ENCODE results near the gene ABHD10.

The ABHD10 gene

DNA sequence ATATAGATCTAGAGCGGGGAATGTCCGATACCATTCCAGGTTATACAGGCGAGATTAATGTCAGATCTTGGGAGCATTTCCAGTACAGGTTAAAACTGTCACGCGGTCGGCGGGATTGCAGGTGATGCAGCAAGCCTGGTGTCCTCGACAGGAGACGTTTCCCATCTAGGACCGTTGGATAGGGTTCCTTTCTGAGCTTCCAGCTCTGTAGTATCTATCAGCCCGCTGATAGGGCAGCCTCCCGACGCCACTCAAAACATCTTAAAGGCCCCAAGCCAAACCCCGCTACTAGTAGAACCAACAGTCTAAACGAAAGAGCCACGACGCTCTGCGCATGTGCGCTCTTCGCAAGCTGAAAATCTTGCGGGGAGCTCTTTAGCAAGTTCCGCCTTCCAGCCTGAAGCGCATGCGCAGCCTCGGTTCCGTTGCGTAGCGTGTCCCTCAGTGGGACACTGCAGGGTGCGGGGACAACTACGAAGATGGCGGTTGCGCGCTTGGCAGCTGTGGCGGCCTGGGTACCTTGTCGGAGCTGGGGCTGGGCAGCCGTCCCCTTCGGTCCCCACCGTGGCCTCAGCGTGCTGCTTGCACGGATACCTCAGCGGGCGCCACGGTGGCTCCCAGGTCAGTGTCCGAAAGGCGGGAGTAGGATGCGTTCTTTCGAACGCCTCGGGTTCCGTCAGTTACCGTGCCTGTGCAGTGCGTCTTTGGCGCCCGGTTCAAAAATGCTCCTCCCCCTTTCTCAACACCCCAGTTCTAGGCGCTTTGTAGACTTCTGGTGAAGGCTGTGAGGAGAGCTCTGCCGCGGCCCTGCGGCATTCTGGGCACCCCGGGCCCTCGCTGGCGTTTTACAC, at the start of gene ABHD10:
Gene ABHD10, plus strand, starts transcription at position 444 of the 851 bp plus-strand sequence. Its CDS starts 36 bp downstream, at position 480.
- DNase-seq (ENCODE audit: low spot score), result peak; percentile 93

DNA sequence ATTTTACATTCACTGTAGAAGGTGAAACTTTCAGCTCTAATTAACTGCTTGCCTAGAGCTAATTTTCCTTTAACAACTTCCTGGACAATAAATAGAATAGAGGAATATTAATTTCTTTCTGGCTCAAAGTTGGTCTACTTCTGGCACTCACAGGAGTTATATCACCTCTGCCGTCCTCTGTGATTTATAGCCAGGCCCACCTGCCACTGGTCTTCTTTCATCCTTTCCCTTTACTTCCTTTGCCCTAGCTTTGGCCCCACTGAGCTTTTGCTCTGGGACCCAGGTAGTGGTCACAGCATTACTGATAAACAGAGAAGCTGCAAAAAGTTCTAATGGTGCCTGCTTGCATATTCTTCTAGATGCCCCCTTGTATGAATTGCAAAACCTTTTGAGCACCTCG, 49.3 kb upstream of the ABHD10 start:
- DNase-seq (ENCODE audit: low spot score), result no peak

DNA sequence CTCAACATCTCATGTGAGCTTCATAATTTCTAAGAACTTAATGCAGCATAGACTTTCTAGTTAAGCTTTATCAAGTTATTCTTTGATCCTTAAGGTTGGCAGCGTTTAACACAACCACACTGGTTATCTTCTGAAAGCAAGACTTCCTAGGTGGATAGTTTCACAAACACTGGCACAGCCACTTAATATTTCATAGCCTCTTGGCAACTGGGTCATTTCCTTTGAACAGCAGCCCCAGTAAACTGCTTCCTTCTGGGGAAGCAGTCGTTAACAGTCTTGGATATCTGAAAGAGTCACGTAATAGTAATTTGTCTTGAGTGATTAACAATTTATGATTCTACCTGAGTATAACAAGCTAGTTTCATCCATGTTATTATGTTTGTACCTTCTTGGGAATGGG, 45.9 kb upstream of the ABHD10 start:
- no peak for DNase-seq (ENCODE audit: low spot score)

DNA sequence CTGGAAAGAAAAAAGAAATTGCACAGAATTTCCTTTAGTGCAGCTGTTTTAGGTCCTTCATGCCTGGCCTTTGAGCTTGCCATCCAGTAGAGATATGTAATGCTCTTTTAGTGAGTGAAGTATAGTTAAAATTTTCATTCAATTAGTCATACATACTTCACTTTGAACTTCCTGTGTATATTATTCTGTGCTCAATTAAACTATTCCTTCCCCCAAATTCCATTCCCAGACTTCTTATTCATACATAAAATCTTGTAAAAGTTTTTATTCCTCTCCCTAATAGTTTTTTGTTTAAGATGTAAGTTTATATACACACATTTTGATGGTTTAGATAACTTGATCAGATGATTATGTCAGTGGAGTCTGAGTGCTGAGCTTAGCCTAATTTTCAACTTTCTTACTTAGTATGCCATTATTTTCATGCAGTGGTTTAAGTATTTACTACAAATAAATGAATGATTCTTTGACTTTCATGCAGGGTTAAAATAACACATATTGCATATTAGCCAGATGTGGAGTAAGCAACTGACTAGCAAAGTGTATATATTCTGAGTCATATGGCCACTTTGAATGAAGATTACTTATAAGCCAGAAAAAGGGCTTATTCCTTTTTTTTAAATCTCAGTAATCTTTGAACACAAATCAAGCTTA, 42.5 kb upstream of the ABHD10 start:
- DNase-seq (ENCODE audit: low spot score), result no peak

DNA sequence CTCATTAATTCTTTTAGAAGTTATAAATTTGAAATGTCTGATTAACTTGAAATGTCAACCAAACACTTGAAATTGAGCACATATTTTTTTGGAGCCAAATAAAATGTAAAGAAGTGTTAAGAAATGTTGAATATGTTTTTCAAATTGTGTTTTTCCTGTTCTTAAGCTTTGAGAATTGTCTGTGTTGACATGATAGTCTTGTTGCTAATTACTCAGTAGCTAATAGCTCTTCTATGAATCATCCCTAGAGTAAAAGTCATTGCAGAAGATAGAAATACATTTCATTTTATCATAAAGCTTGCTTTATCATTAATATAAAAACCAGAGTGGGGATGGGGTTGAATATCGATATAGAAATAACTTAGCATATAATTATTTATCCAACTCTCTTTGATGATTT, 41.9 kb upstream of the ABHD10 start:
- DNase-seq (ENCODE audit: low spot score), result no peak

DNA sequence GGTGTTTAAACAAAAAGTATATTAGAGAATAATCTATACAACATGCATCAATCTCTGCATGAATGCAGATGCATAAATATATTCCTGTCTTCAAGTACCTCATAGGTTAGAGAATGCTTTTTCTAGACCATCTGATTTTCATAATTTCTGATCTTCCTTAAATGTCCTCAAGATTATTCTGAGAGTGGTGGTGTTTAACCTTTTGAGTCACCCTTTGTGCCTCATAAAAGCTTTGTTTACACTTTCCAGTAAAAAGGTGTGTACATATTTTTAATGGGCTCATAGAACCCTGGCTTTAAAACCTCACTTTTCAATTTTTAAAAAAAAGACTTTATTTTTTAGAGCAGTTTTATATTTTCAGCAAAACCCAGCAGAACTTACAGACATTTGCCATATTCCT, 41.0 kb upstream of the ABHD10 start:
- DNase-seq (ENCODE audit: low spot score), result no peak

DNA sequence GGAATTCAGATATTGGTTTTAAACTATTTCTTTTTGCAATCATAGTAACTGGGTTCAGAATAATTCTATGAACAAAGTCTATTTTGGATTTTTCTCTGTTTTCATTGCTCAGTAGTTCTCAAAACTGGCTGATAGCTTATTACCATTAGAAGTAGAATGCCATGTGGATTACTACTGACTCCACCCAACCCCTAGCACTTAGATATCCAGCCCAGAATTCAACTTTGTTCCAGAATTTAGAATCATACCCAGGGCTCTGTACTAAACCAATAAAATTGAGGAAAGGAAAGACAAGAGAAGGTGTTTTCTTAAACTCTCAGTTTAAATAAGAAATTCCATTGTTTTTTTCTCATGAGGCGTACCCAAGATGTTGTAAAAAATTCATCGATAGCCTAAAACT, 39.0 kb upstream of the ABHD10 start:
- no peak for DNase-seq (ENCODE audit: low spot score)

DNA sequence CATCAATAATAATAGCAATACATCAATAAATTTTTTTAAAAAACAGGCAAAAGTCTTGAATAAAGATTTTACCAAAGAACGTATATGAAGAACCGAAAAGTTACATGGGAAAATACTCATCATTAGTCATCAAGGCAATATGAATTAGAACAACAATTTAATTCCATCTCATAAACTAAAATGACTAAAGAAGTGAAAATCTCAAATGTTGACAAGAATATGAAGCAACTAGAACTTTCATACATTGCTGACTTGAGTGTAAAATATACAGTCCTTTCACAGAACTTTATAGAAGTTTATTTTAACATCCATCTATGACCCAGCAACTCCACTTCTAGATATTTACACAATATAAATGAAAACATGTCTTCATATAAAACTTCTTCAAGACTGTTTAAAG, 35.3 kb upstream of the ABHD10 start:
- DNase-seq (ENCODE audit: low spot score), result no peak

DNA sequence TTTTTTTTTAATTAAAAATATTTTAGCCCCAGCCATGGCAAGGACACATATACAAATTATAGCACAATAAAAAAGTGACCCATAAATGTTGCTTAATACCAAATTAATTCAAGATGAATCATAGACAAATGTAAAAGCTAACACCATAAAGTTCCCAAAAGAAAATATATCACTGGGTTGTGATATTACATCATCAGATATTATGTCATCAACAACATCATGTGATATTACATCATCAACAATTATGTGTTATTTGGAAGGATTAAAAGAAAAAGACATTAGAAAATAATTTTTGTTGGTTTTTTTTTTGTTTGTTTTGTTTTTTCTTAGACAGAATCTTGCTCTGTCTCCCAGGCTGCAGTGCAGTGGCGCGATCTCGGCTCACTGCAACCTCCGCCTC, 34.5 kb upstream of the ABHD10 start:
- no peak for DNase-seq (ENCODE audit: low spot score)

DNA sequence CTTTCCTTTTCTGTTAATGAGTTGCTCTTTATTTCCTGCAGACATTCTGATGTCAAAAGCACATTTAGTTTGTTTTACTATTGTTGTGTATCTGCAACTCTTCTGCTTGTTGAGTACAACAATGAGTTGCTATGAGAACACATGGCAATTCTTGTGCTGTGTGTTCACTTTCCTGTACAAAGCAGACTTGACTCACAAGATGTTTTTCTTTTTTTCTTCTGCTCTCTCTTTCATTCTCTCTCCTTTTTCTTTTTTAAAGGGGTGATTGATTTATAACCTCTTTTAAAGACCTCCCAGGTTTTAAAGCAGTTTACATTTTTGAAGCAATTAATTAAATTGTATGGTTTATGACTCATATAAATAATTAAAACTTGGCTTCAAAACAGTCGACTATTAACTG, 31.6 kb upstream of the ABHD10 start:
- DNase-seq (ENCODE audit: low spot score), result no peak

DNA sequence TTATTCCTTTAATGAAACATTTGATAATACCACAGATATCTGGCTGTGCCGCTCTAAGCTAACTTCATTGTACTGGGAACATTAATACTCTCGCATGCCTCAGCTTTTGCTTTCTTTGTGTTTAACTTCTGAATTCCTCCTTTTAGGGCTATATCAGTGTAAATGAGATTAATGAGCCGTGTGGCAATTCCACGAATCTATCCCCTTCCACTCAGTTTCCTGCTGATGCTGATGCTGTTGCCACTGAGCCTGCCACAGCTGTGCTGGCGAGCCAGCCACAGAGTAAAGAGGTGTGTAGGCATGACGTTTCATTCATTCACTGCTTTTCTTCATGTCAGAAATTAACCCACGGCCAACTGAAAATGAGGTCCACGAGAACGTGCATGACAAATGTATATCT, 30.0 kb upstream of the ABHD10 start:
- DNase-seq (ENCODE audit: low spot score), result no peak

DNA sequence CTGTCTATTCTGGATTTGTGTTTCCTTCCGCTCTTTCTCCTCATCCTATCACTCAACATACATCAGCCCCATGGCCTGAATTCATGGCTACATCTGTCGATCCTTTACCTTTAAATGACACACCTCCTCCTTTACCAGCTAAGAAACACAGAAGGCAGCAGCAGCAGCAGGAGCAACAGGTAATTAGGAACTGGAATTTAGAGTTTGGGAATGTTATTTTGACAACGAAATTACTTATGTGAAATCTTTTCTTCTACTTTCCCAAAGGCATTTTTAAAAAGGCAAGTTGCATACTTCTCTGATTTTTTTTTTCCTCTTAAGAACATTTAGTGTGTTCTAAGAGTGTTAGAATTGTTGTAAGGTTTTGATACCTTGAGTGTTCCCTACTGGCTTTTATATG, 29.1 kb upstream of the ABHD10 start:
- no peak for DNase-seq (ENCODE audit: low spot score)

DNA sequence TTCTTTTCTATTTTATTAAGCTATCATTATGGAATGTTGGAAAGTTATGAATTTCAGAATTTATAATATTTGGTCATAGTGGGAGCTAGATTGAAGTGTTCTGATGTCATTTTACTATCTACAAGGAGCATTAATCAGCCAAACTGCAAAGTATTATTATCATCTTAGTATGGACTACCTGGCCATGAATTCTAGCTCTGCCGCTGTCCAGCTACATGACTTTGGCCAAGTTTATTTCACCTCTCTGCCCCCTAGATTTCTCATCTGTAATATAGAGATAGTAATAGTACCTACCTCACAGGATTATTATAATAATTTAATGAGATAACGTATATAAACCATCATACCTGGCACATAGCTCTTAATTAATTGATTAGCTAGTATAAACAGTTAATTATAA, 27.8 kb upstream of the ABHD10 start:
- no peak for DNase-seq (ENCODE audit: low spot score)

DNA sequence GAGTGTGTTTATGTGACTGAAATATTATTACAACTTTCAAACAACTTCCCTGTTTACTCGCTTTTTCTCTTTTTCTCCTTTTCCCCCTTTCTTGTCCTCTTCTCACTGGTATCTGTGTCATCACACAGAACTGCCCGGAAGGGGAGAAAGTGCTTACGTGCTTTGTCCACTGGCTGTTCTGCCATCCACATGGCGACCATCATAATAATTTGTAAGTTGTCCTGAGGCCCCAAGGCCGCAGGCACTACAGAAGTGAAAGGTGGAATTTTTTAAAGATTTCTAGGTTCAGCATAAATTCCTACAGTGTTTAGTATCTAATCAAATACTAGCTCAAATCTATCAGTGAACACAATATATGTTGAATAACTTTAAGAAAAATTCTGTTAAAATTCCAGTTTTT, 26.7 kb upstream of the ABHD10 start:
- DNase-seq (ENCODE audit: low spot score), result no peak

DNA sequence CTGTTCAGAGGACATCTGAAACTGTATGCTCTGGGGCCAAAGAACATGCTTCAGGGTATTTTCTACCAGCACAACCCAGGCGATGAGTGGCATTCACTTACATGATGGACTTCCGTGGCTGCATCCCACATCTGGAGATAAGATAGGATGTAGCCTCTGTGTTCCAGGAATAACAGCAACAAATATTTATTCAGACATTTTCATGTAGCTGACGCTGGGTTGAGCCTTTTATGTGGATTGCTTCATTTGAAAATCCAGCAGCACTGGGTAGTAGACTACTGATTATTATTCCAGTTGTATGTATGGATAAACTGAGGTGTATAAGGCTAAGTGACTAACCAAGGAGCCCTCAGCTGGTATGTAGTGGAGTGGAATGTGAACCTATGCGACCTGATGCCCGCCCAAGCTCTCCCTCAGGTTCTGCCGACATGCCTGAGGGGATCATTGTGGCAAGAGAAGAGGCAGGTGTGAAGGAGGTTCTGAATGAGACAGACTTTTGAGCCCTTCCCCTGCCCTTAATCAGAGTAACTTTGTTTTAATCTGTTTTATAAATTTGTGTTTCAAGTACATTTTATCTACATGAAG, 25.9 kb upstream of the ABHD10 start:
- no peak for DNase-seq (ENCODE audit: low spot score)

DNA sequence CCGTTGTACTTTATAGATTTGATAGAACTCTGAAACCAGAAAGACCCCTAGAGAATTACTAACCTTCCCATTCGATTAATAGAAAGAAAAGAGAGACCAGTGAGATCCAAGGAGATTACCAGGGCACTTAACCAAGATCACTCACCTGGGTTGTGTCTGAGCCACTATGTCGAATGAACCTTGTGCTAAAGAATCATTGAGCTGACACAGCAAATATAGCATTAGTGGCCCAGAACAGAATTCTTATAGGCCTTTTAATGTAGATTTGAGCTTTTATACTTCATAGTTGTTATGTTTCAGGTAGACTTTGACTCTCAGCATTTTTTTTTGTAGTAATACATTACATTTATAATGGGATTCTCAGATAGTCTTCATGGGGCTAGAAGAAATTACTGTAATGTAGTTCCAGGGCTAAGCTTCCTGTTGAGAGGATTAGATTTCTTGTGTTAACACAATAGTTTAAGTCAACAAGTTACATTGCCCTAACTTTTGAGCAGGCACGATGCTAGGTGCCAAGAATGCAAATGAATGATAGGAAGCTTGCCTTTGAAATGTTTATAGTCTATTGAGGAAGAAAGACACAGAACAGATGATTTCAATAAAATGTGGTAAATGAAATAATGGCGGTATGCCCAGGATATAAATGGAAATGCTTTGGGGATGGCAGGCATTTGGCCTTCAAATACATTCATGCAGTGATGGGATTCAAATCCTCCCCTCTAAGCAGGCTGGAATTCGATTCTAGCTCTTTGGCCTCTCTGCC, 24.4 kb upstream of the ABHD10 start:
- DNase-seq (ENCODE audit: low spot score), result no peak

DNA sequence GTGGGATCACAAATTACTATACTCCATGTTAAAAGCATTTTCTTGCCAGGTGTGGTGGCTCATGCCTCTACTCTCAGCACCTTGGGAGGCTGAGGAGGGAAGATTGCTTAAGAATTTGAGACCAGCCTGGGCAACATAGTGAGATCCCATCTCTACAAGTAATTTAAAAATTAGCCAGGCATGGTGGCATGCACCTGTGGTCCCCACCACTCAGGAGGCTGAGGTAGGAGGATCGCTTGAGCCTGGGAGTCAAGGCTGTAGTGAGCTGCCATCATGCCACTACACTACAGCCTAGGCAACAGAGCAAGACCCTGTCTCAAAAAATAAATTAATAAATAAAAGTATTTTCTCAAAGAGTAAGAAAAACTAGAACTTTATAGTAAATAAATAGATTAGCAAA, 22.9 kb upstream of the ABHD10 start:
- no peak for DNase-seq (ENCODE audit: low spot score)

DNA sequence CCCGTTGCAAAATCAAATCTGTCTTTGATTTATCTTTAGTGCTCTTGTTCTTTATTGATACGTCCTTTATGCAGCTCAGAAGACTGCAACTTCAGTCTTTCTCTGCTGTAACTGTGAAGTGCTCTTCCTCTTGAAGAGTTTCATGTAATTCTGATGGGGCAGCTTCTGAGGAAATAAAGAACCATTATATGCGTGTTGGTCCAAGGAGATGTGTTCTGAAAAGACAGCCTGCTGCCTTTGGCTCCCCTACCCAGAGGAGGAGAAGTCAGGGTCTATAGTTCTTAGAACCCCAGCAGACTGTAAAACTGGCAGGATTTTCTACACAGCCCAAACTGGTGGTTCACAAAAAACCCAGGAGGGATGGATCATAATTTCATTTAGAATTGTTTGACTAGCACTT, 22.4 kb upstream of the ABHD10 start:
- no peak for DNase-seq (ENCODE audit: low spot score)

DNA sequence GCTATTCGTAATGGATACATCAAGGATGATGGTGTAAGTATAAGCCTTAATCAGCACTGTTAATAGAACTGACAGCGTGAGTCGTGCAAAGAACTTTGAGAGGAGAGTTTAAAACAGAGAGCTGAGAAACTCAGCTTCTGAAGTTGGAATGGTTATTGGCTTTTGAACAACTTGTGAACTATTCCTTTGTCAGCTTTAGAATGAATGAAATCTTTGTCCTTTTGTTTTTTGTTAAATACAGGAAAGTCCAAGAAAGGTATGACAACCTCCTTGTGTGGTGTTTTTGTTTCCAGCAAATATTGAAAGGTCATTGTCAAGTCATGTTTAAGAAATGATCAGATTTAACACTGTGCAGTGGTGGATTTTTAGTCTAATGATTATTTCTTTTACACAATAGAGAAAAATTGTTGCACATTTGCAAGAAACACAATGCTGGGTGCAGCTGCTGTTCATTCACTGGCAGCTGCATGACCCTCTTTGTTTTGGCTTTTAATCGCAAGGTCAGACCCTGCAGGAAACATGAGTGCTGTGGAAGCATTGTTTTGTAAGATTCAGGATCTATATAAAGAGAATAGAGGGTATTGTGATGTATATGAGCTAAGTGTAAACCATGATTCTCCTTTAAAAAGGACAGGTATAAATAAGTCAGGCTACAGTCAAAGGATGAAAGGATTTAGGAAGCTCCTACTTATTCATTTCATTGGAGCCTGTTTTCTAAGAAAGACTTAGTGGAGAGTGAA, 21.7 kb upstream of the ABHD10 start:
- DNase-seq (ENCODE audit: low spot score), result no peak

DNA sequence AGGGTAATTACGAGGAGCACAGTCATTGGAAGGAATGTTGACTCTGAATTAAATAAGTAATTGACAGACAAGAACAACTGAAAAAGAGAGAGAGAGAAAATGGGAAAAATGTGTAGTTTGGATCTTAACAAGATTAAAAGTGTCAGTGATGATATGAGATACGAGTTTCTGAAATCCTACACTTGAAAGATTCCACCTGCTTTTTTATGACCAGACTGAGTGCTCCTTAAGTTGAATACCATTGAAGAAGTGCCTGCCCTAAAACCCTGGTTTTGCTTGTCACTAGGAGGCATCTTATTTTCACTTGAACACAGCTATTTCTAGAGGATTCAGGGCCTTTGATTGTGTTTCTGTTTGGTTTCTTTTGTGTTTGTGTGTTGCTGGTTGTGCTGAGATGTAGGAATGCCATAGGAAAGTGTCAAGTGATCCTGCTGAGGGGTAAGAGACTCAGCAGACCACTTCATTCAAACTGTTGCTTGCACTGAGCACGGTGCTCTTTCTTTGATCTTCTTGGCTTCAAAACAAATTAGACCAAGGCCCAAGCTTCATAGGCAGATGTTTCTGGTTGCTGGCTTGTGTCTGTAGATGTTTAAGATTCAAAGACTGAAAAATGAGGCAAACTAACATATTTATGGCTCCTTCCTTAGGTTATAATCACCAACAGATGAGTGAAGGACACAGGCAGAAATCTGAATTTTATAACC, 17.2 kb upstream of the ABHD10 start:
- no peak for DNase-seq (ENCODE audit: low spot score)

DNA sequence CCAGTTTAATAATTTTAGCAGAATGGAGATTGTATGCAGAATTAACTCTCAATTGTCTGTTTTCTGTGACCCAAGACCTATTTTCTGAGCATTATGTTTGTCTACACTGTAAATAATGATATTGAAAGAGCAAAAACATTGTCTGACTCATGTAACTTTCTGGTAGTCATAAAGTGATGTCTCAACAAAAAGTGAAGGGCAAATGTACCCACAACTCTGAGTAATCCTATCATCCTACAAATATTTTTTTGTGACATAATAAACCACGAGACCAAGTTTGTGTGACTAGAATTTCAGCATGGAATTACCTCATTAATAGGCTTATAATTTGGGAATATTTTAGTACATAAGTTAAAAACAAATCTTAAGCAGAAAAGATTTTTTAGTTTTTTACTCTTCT, 15.4 kb upstream of the ABHD10 start:
- DNase-seq (ENCODE audit: low spot score), result no peak
